Measurements from ENCODE around the gene ZAR1L.

The ZAR1L gene

DNA sequence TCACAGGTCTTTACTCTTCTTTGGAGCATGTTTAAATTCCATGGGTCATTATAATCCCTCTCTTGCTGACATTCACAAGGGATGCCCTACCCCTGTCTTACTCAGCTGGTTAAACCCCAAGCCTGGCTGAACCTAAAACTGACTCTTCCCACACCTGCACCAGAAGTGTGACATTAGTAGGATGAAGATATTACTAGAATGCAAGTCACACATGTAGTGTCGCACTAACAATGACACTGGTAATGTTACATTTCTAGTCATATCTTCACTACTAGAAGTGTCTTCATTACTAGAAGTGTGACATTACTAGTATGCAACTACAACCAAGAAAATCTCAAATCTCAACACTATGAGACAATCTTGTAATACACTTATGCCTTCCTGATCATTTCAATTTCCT, 14.2 kb downstream of the ZAR1L start:
- DNase-seq (ENCODE audit: low read depth) = no peak

DNA sequence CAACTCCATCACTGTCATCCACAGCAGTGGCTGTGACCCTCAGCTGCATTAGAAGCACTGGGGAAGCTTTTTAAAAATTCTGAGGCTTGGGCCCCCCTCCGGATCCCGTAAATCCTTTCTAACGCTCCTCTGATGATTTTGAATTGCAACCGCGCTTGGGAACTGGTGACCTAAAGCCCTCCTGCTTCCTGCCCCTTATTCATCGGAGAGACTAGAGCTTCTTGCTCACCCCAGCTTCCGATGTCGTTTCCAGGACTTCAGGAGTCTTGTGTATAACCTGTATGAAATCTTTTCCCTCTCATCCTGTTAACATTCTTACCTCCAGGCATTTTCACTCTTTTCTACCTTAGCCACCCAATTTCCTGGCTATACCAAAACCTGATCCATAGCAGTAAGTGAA, 14.8 kb downstream of the ZAR1L start:
- no peak for DNase-seq (ENCODE audit: low read depth)

DNA sequence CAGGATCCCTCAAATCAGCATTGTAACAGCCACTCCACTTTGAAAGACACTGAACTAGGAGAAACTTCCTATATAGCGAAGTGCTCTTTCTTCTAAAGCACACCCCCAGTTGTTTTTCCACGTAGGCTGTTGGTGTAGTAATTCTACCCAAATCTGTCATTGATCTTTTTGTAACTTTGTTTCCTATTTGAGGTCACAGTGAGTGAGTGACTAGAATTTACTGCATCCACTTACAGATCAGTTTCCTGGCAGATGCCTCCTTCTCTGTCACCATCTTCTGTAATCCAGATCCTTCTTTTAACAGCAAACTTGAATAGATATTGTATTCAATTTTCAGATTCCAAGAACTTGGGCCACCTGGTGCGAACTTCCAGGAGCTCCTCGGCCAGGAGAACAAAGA, 15.3 kb downstream of the ZAR1L start:
- no peak for DNase-seq (ENCODE audit: low read depth)

DNA sequence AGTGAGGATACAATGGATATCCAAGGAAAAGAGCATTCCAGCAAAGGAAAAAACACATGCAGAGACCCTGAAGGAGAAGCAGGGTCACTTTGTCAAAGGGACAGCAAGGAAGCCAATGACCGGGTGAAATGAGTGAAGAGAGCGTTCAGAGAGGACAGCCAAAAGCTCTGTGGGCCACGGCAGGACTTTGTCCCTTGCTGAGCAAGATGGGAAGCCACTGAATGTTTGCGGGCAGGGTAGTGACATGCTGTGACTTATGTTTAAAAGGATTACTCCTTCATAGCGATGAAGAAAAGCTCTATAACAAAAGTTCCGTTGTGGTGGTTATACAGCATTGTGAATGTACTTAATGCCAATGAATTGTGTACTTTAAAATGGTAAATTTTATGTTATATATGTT, 16.5 kb downstream of the ZAR1L start:
- no peak for DNase-seq (ENCODE audit: low read depth)

DNA sequence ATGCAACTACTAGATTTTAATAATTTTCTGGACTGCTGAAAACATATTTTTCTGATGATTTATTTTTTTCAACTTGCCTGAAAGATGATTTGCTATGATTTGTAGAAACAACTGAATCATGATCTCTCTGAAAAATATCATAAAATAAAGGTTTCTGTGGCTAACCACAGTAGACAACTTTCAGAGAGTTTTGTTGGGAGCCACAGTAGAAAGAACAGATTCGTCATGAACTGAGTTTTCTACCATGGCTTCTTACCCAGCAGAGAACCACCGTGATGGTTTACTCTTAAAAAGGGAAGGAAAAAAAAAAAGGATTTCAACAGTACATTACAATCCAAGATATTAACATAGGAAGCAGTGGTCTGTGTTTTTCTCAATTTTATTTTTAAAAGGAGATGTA, 18.0 kb downstream of the ZAR1L start:
- DNase-seq (ENCODE audit: low read depth) = no peak

DNA sequence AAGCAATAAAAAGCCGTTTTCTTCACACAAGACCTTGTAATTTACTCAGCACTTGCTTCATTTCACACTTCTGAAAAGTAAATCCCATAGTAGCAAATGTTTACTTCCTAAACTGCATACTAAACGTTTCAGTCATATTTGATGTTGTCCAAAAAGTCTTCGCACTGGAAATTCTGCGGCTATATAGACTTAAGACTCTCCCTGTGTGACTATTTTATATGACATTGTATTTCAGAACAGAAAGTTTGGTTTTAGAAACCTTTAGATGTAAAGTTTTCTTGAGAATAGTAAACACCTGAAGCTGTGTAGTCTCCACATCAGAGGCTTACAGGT, 29.6 kb downstream of the ZAR1L start:
- no peak for DNase-seq (ENCODE audit: low read depth)

DNA sequence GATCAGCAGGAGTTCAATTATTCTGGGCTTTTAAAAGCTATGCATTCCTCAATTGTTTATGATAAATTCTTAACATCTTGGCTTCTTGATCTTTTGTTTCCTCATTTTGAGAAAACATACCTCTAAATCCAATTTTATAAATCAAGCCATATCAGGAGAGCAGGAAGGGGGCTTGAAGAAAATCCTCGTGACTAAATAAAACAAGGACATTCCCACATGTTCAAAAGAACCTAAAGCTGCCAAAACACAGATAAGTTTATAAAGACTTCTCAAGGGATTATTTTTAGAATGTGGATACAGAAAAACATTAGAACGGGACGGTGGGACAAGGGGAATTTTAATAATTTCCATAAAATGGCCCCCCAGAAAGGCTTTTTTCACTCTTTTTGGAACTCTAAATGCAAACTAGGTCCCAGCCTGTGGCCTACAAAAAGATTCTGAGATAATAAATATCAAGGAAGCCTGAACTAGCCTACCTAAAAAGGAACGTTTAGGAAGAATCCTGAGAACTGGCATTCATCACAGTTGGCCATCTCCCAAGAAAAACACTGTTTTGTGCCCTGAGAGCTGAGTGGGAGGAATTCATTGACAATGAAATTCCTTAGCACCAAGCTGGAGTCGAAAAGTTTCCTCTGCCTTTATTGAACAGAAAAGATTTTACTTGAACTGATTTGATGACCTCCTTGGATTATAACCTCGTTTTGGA, 30.1 kb downstream of the ZAR1L start:
- no peak for DNase-seq (ENCODE audit: low read depth)

DNA sequence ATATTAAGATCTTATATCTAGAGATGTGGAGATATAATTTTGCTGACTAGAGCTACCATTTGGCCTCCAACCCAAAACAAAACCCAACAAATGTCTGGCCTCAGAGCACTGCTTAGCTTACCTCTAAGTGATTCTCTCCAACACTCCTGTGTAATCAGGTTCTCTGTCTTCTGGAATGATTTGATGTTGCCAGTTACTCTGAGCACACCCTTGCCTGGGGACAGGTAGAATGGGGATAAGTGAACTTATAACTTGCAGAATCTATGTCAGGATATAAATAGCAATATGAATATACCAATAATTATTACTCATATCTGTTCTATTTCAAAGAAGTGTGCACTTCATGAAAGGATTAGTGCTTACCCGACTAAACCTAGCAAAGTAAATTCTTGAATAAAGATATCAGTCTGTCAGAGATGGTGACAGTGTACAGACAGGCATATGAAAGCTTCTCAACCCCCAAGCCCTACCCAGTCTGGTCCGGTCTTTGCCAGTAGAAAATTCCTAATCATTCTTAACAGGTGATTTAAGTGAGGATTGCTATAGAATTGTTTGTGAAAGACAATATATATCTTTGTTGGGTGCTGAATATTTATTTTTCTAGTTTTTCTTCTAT, 33.0 kb downstream of the ZAR1L start:
- no peak for DNase-seq (ENCODE audit: low read depth)

DNA sequence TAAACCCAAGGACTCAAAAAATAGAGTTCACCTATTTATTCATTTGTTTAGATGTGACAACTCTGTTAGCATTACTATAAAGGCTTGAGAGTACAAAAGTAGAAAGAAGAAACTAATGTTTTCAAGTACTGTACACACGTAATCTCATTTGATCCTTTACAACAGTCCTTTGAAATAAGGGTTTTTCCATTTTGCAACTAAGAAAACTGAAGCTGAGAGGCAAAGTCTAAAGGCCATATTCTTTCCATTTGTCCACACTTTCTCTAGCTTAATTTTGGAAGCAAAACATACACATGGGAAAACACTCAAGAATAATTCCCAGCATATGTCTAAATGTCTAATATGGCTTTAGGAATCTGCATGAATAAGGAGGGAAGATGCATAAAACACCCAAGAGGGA, 34.1 kb downstream of the ZAR1L start:
- DNase-seq (ENCODE audit: low read depth) = no peak

DNA sequence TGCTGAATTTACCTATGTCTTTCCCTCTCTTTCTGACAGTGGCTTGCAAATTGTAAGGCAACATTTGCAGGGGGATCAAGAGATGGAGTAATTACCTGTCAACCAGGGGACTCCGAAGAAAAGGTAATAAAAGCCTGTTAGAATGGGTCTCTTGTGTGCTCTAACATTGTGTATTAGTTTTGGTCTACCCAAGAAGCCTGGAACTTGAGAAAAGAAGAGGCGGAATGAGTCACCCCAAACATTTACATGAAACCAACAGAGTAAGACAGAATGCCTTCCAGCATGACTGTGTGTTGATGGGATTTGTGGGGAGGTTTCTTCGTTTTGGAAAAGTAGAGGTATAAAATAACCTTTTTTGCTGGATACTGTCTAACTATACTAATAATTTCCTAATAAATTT, 36.7 kb downstream of the ZAR1L start:
- DNase-seq (ENCODE audit: low read depth) = no peak

DNA sequence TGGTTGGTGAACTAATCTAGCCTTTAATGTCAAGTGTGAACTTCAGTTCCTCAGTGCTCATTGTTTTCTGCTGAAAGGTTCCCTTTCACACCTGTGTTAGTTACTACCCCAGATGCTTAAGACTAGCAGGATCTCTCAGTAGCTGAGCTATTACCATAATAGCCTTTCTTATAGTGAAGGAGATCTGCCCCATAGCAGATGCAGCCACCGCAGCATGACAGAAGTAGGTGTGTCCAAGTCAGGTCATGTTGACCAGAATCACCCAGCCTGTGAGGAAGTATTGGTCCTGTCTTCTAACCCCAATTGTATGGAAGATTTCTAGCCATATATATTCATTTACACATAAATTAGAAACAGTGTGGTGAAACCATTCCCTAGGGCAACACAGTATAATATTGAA, 37.3 kb downstream of the ZAR1L start:
- DNase-seq (ENCODE audit: low read depth) = no peak

DNA sequence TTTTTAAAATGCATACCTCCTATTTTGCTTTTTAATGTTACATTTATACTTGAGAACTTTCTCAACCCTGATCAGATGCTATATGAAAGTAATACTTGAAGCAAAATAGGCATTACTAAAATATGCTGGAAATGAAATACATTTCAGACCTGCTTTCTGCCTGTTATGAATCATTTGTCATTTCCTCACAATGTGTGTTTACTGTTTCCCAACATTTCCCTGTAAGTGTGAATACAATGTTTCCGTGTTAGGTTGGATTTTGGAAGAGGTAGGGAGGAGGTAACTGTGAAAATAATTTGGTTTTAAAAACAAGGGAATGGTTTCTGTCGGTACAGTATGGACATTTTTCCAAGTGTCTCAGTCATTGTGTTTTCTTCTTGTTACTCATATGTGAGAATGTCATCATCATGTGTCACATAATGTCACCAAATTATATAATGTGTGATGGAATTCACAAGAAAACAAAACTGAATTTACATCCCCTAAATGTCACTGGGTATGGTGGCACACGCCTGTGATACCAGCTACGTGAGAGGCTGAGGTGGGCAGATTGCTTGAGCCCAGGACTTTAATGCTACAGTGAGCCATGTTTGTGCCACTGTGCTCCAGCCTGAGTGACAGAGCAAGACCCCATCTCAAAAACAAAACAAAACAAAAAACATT, 43.0 kb downstream of the ZAR1L start:
- DNase-seq (ENCODE audit: low read depth) = no peak

DNA sequence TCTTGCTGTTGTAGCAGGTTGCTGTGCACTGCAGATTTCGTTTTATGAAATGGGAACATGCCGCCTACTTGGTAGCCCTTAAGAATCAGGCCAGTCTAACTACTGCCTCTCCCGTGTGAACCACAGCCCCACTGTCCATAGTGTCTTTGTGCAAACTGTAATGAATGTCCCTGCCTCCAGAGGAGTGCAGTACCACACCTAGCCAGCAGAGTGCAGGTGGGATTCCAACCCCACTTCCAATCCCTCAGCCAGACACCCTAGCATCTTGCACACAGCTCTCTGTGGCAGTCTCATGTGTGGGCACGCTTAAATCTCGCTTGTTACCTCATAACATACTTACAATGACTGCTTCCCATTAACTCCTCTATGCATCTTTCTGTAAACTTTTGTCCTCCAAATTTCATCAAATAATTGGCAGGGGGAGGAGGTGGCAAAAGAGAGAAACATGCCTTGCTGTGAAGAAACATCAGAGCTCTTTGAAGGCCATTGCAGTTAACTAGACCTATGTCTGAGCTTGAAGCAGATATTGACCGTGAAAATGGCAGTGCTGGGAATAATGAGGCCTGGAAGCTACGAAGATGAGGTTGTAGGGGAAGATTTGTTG, 47.2 kb downstream of the ZAR1L start:
- DNase-seq (ENCODE audit: low read depth) = peak; percentile 17

DNA sequence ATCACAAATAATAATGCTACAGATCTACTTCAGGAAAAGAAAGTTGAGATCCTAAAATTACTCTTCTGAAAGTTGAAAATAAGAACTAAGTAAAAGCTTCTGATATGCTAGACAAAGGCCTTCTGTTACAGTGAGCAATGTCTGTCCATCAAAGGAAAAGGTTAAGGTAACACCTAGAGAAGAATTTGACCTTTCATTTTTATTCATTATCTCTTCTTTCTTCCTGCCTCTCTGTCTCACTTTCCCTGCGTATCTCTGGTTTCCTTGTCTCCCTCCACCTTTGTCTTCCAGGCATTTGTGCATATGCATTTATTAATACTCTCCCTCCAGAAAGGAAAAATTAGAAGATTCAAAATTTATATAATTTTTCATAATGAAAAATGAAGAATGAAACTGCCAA, 49.0 kb downstream of the ZAR1L start:
- DNase-seq (ENCODE audit: low read depth) = no peak

DNA sequence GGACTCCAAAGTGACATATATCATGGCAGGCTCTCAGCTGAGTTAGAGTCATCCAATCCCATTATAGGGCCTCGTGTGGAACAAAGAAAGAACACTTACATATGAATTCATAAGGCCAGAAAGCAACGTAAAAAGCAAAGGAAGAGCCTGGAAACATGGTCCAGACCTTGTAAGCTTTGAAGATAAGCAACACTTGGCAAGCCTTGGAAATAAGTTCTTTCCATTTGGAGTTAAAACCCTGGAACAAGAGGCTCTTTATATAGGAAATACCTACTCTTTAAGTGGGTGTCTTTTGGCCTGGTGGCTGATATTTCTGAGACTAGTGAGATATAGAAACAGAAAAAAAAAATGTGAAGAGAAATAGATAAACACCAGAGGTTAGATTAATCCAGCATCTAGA, 49.4 kb downstream of the ZAR1L start:
- no peak for DNase-seq (ENCODE audit: low read depth)

DNA sequence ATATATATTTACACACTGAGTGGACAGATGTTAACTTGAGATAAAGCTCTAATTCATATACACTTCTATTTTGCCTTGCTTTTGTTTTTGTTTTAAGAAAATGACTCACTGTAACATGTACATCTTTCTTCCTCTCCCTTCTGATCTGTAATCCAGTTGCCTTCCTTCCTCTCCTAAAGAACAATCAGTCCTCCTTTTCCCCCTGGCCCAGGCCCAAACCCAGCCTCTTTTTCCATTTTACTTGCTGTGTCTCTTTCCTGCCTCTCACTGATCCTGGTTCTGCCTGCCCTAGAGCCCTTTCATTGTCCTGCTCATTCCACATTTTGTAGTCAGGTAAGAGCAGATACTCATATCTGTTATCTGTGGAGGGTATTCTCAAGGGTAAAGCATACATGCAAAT, 50.8 kb downstream of the ZAR1L start:
- no peak for DNase-seq (ENCODE audit: low read depth)

DNA sequence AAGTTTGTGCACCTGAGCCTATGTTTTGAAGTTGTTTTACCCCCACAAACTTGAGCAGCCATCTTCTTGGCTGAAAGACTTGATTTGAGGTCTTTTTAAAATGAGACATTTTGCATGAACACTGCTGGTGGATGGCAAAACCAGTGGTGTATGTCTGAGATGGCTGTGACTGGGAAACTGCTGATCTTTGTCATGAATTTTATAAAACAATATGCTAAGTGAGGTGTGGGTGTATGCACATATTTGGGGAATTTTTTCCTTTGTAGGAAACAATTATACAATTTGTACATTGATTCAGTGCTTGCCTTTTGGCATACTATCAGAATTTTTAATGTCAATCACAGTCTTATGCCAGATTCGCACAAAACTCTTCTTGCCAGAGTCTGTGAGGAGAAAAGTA, 52.5 kb downstream of the ZAR1L start:
- DNase-seq (ENCODE audit: low read depth) = no peak

DNA sequence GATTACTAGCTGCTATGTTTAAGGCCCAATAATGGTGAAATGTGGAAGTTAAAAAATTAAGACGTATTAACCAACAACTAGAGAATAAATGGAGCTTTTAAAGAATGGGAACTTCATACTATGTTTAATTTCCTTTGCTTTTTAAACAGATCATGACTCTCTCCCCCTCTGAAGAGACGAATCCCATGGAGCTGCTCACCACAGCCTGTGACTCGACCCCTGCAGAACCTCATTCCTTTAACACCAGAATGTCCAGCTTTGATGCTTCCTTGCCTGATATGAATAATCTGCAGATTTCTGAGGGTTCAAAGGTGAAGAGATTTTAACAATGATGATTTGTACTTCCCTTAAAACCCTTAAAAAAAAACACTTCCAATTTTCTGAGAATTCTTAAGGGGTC, 53.0 kb downstream of the ZAR1L start:
- no peak for DNase-seq (ENCODE audit: low read depth)

DNA sequence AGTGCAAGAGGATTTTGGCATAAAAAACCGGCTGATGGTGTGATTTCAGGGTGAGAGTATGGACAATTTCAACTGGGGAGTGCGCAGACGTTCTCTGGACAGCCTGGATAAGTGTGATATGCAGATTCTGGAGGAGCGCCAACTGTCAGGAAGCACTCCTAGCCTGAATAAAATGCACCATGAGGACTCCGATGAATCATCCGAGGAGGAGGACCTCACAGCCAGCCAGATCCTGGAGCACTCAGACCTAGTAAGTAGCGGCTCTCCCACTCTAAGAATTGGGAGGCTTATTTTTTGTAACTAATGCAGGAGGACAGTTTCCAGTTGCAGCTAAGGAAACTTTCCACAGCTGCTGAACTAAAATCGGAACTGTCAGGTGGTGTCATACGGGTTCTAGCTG, 53.6 kb downstream of the ZAR1L start:
- DNase-seq (ENCODE audit: low read depth) = no peak

DNA sequence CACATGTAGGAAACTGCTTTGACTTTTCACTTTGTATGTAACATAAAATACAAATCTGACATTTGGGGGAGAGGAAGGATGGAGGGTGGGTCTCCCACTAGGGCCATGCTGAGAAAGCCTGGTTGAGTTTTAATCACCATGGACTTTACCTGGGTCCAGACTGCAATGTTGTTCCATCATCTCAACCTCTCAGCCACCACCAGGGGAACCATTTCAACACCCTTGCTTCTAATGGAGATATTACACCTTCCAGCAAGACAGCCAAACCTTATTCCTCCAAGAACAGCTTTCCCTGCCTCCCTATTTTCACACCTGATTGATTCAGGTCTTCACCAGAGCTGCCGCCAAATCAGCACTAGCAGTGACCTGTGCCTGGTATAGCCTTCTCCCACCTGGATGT, 56.0 kb downstream of the ZAR1L start:
- DNase-seq (ENCODE audit: low read depth) = no peak

DNA sequence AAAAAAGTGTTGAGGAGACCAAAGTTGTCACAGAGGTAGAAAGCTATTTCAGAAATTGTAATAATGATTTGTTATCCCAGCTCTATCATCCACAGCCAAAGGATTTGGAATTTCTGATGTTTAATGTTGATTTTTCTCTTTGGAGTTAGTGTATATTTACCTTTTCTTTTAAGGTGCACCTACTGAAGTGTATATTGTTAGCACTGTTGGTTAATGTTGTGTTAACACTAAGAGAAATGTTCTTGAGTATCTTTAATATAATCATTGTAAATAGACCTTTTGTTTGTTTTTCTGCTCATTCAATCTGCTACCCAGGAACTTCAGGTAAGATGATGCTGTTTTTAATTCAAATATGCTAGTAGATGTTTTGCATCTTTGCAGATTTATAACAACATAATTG, 57.5 kb downstream of the ZAR1L start:
- DNase-seq (ENCODE audit: low read depth) = no peak

DNA sequence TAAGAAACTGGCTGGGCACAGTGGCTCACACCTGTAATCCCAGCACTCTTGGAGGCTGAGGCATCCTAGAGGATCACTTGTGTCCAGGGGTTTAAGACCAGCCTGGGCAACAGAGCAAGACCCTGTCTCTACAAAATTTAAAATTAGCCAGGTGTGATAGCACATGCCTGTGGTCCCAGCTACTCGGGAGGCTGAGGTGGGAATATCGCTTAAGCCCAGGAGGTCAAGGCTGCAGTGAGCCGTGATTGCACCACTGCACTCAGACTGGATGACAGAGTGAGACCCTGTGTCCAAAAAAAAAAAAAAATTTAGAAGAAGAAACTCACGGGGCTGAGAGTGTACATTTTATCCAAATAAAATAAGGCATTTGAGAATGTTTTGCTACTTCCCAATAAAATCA, 58.9 kb downstream of the ZAR1L start:
- DNase-seq (ENCODE audit: low read depth) = no peak

DNA sequence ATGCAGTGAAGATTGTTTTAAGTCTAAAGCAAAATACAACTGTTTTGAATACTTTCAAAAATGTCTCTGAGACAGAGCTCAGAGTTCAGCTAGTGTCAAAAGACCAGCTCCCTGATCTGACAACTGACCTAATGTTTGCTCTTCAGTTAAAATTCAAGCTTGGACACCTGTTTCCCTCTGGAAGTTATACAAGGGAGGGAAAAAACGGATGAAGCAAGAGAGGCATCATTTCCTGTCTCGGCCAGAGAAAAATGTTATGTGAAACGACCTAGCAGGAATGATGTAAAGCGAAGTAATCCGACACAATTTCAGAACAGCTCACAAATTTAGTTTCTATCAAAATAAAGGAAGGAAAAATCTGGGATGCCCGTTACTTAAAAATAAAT, 59.4 kb downstream of the ZAR1L start:
- DNase-seq (ENCODE audit: low read depth) = no peak
